ENCODE data around the gene LRMDA.

The LRMDA gene

DNA sequence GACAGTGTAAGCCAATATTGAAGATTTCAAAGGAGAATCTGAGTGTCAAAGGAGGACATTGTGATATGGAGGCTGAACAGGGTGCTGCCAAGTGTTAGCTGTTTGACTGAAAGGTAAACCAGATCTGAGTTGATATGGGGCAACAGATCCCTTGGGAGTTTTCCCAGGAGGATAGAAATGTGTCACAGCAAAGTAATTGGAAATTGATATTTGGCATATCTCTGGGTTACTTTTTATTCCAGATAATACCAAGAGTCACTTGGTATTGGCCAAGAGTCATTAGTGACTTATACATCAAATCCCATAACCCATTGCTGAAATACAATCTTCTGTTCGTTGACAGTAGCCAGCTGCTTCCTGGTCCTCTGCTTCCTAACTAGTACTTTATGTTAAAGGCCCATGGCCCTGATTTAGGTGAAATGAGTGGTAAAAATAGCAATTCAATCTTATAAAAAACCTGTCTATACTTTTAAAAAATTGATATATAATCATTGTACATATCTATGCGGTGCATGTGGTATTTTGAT is 922.9 kb downstream of the LRMDA start:
- POLR2A ChIA-PET: no interaction called here
- CTCF ChIA-PET: interaction anchor here (0.7 kb wide), 1 partner anchor 192 kb away, joined by 5 read pairs; no protein-coding TSS in a partner anchor
- Histone ChIP-seq H3K36me3 (ENCODE audit: control insufficient read depth in 2 of 2, insufficient read depth in 1 of 2, low read length in 2 of 2) (no peaks in the 10 kb centered on the region), H3K4me3 (ENCODE audit: low read depth, low read length) (no peak overlapping the region), H3K27ac (ENCODE audit: extremely low read depth, low read depth, low read length) (no peak overlapping the region), H3K4me1 (ENCODE audit: control insufficient read depth, insufficient read depth, low read length) (peaks cover 2% of the 10 kb centered on the region), H3K9me3 (ENCODE audit: control insufficient read depth, insufficient read depth, low read depth, low read length) (no peaks in the 10 kb centered on the region)
- TF ChIP-seq PRDM1 (tag by site-specific recombination; IDR thresholded peaks at IDR 0.05) (no peak), HOXD13 (CRISPR knock-in tag; IDR thresholded peaks at IDR 0.05; ENCODE audit: borderline replicate concordance) (no peak), ZBTB17 (tag by site-specific recombination; IDR thresholded peaks at IDR 0.05) (no peak), ZNF16 (tag by site-specific recombination; IDR thresholded peaks at IDR 0.05; ENCODE audit: low read depth) (no peak), ZNF561 (tag by site-specific recombination; IDR thresholded peaks at IDR 0.05; ENCODE audit: borderline replicate concordance) (no peak), ZNF394 (tag by site-specific recombination; IDR thresholded peaks at IDR 0.05; ENCODE audit: borderline replicate concordance) (no peak)
- TF ChIP-seq, protein P1, sequence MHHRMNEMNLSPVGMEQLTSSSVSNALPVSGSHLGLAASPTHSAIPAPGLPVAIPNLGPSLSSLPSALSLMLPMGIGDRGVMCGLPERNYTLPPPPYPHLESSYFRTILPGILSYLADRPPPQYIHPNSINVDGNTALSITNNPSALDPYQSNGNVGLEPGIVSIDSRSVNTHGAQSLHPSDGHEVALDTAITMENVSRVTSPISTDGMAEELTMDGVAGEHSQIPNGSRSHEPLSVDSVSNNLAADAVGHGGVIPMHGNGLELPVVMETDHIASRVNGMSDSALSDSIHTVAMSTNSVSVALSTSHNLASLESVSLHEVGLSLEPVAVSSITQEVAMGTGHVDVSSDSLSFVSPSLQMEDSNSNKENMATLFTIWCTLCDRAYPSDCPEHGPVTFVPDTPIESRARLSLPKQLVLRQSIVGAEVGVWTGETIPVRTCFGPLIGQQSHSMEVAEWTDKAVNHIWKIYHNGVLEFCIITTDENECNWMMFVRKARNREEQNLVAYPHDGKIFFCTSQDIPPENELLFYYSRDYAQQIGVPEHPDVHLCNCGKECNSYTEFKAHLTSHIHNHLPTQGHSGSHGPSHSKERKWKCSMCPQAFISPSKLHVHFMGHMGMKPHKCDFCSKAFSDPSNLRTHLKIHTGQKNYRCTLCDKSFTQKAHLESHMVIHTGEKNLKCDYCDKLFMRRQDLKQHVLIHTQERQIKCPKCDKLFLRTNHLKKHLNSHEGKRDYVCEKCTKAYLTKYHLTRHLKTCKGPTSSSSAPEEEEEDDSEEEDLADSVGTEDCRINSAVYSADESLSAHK (tag by site-specific recombination; IDR thresholded peaks at IDR 0.05): no peak
- TF ChIP-seq, protein P2, sequence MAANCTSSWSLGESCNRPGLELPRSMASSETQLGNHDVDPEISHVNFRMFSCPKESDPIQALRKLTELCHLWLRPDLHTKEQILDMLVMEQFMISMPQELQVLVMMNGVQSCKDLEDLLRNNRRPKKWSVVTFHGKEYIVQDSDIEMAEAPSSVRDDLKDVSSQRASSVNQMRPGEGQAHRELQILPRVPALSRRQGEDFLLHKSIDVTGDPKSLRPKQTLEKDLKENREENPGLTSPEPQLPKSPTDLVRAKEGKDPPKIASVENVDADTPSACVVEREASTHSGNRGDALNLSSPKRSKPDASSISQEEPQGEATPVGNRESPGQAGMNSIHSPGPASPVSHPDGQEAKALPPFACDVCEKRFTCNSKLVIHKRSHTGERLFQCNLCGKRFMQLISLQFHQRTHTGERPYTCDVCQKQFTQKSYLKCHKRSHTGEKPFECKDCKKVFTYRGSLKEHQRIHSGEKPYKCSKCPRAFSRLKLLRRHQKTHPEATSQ (tag by site-specific recombination; IDR thresholded peaks at IDR 0.05): no peak

DNA sequence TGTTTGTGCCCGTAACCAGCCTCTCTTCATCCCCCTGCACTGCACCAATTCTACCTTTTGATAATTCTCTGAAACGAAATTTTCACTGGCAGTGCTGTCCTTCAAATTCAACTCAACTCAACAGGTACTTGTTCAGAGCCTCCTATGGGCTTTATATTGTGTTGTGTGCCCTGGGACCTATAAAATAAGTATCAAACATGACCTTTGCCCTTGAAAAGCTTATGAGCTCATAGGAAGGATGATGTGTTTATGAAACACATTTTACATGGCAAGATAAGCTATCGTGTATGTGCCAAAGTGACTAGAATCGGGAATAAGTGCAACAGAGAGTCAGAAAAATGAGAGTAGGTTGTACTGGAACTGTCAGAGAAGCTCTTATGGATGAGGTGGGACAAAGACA is 923.5 kb downstream of the LRMDA start:
- Histone ChIP-seq H3K36me3 (ENCODE audit: control insufficient read depth in 2 of 2, insufficient read depth in 1 of 2, low read length in 2 of 2) (no peaks in the 10 kb centered on the region), H3K4me1 (ENCODE audit: control insufficient read depth, insufficient read depth, low read length) (peaks cover 2% of the 10 kb centered on the region), H3K9me3 (ENCODE audit: control insufficient read depth, insufficient read depth, low read depth, low read length) (no peaks in the 10 kb centered on the region), H3K4me3 (ENCODE audit: low read depth, low read length) (no peak overlapping the region), H3K27ac (ENCODE audit: extremely low read depth, low read depth, low read length) (no peak overlapping the region)
- CTCF ChIA-PET: interaction anchor here (0.7 kb wide), 2 partner anchors 191 to 266 kb away, joined by 3 to 5 read pairs; no protein-coding TSS in a partner anchor
- POLR2A ChIA-PET: no interaction called here
- peak; percentile 62; the same call in 1 of the 2 replicates for TF ChIP-seq ZNF133 (tag by site-specific recombination; IDR thresholded peaks at IDR 0.05)
- TF ChIP-seq SCRT2 (tag by site-specific recombination; IDR thresholded peaks at IDR 0.05): peak; percentile 89
- TF ChIP-seq KLF16 (tag by site-specific recombination; IDR thresholded peaks at IDR 0.05): no peak
- peak; percentile 74; the same call in 1 of the 2 replicates for TF ChIP-seq SCRT1 (tag by site-specific recombination; IDR thresholded peaks at IDR 0.05; ENCODE audit: borderline replicate concordance)
- no peak for TF ChIP-seq ZNF600 (tag by site-specific recombination; IDR thresholded peaks at IDR 0.05)

DNA sequence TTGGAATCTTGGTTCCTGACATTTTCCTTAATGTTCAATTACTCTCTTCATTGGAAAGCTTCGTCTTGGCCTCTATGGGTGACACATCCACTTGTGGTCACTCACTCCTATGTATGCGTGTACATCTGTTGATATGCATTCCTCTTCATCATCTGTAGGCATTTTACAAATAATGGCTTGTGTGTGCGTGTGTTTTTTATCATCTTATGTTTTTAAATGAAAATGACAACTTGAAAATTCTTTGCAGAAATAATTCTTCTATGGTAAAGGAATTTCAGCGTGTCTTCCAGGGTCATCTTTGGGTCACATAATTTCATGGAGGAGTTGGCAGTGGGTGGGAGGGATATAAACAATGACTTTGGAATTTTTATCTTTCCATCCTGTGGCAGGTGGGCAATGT is 925.1 kb downstream of the LRMDA start:
- POLR2A ChIA-PET: no interaction called here
- CTCF ChIA-PET: no interaction called here
- Histone ChIP-seq H3K4me1 (ENCODE audit: control insufficient read depth, insufficient read depth, low read length) (peaks cover 2% of the 10 kb centered on the region), H3K36me3 (ENCODE audit: control insufficient read depth in 2 of 2, insufficient read depth in 1 of 2, low read length in 2 of 2) (no peaks in the 10 kb centered on the region), H3K4me3 (ENCODE audit: low read depth, low read length) (no peak overlapping the region), H3K27ac (ENCODE audit: extremely low read depth, low read depth, low read length) (no peak overlapping the region), H3K9me3 (ENCODE audit: control insufficient read depth, insufficient read depth, low read depth, low read length) (no peaks in the 10 kb centered on the region)
- TF ChIP-seq, protein P3, sequence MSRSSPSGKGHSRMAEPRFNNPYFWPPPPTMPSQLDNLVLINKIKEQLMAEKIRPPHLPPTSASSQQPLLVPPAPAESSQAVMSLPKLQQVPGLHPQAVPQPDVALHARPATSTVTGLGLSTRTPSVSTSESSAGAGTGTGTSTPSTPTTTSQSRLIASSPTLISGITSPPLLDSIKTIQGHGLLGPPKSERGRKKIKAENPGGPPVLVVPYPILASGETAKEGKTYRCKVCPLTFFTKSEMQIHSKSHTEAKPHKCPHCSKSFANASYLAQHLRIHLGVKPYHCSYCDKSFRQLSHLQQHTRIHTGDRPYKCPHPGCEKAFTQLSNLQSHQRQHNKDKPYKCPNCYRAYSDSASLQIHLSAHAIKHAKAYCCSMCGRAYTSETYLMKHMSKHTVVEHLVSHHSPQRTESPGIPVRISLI (tag by site-specific recombination; IDR thresholded peaks at IDR 0.05): no peak
- TF ChIP-seq ZNF623 (tag by site-specific recombination; IDR thresholded peaks at IDR 0.05): no peak
- TF ChIP-seq ZNF654 (tag by site-specific recombination; IDR thresholded peaks at IDR 0.05; ENCODE audit: low read depth): no peak
- TF ChIP-seq, protein P4, sequence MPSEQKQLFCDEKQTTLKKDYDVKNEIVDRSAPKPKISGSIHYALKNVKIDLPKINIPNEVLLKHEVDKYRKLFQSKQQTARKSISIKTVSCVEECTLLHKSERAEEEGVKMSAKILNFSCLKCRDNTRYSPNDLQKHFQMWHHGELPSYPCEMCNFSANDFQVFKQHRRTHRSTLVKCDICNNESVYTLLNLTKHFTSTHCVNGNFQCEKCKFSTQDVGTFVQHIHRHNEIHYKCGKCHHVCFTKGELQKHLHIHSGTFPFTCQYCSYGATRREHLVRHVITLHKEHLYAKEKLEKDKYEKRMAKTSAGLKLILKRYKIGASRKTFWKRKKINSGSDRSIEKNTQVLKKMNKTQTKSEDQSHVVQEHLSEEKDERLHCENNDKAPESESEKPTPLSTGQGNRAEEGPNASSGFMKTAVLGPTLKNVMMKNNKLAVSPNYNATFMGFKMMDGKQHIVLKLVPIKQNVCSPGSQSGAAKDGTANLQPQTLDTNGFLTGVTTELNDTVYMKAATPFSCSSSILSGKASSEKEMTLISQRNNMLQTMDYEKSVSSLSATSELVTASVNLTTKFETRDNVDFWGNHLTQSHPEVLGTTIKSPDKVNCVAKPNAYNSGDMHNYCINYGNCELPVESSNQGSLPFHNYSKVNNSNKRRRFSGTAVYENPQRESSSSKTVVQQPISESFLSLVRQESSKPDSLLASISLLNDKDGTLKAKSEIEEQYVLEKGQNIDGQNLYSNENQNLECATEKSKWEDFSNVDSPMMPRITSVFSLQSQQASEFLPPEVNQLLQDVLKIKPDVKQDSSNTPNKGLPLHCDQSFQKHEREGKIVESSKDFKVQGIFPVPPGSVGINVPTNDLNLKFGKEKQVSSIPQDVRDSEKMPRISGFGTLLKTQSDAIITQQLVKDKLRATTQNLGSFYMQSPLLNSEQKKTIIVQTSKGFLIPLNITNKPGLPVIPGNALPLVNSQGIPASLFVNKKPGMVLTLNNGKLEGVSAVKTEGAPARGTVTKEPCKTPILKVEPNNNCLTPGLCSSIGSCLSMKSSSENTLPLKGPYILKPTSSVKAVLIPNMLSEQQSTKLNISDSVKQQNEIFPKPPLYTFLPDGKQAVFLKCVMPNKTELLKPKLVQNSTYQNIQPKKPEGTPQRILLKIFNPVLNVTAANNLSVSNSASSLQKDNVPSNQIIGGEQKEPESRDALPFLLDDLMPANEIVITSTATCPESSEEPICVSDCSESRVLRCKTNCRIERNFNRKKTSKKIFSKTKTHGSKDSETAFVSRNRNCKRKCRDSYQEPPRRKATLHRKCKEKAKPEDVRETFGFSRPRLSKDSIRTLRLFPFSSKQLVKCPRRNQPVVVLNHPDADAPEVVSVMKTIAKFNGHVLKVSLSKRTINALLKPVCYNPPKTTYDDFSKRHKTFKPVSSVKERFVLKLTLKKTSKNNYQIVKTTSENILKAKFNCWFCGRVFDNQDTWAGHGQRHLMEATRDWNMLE (tag by site-specific recombination; conservative IDR thresholded peaks at IDR 0.05; ENCODE audit: low read depth): no peak
- TF ChIP-seq ZNF174 (tag by site-specific recombination; IDR thresholded peaks at IDR 0.05): no peak
